Measurements from ENCODE around the gene MYH9.
"Not testable (repeated sequence)": the region's sequence is repeated elsewhere in the genome, so short reads cannot be mapped to it uniquely, and the experiment has no call there.

Gene MYH9

GRCh38 chr22:36289948-36290371 lies 97.8 kb downstream of the MYH9 start:
- DNase-seq = not testable (repeated sequence)

- DNase-seq = no peak
Measured at GRCh38 chr22:36289406-36289870, 98.3 kb downstream of the MYH9 start.

GRCh38 chr22:36288571-36289405 lies 99.0 kb downstream of the MYH9 start:
- DNase-seq = no peak

GRCh38 chr22:36287881-36288515 lies 99.8 kb downstream of the MYH9 start:
- DNase-seq = no peak

- DNase-seq = peak; percentile 71
Measured at GRCh38 chr22:36286096-36286957, 101.4 kb downstream of the MYH9 start.

- DNase-seq = no peak
Measured at GRCh38 chr22:36285545-36285944, 102.2 kb downstream of the MYH9 start.

GRCh38 chr22:36285017-36285416 lies 102.8 kb downstream of the MYH9 start:
- no peak for DNase-seq

GRCh38 chr22:36284171-36284571 lies 103.6 kb downstream of the MYH9 start:
- no peak for DNase-seq

GRCh38 chr22:36282328-36282831 lies 105.4 kb downstream of the MYH9 start:
- DNase-seq = no peak

- DNase-seq = no peak
Measured at GRCh38 chr22:36281781-36282327, 105.9 kb downstream of the MYH9 start.

- DNase-seq = no peak
Measured at GRCh38 chr22:36280379-36280778, 107.4 kb downstream of the MYH9 start.

GRCh38 chr22:36279219-36279666 lies 108.5 kb downstream of the MYH9 start:
- no peak for DNase-seq

- peak; percentile 66 for DNase-seq
Measured at GRCh38 chr22:36277482-36278291, 110.1 kb downstream of the MYH9 start.

GRCh38 chr22:36274531-36274930 lies 113.2 kb downstream of the MYH9 start:
- DNase-seq = no peak

- not testable (repeated sequence) for DNase-seq
Measured at GRCh38 chr22:36271951-36272350, 115.8 kb downstream of the MYH9 start.

GRCh38 chr22:36271231-36271630 lies 116.5 kb downstream of the MYH9 start:
- not testable (repeated sequence) for DNase-seq

GRCh38 chr22:36267896-36268485 lies 119.8 kb downstream of the MYH9 start:
- DNase-seq = no peak

GRCh38 chr22:36267058-36267457 lies 120.7 kb downstream of the MYH9 start:
- DNase-seq = no peak

- DNase-seq = not testable (repeated sequence)
Measured at GRCh38 chr22:36263886-36264664, 123.7 kb downstream of the MYH9 start.

GRCh38 chr22:36263216-36263673 lies 124.5 kb downstream of the MYH9 start:
- not testable (repeated sequence) for DNase-seq
